GM21529 (cell line): Measurements from ENCODE around the gene PFKP.
"Not testable (repeated sequence)": the region's sequence is repeated elsewhere in the genome, so short reads cannot be mapped to it uniquely, and the experiment has no call there.

Experiments
- ATAC-seq: cut with Tn5 transposase; IDR thresholded peaks from one replicate; pipeline ENCODE4 v1.9.1; 2021; ENCODE audit not compliant: unreplicated experiment

PFKP gene

GRCh38 chr10:3046981-3047547 lies 20.3 kb upstream of the PFKP start:
- ATAC-seq = no peak

- ATAC-seq = no peak
Observed at GRCh38 chr10:3047596-3047995, 19.8 kb upstream of the PFKP start.

GRCh38 chr10:3048119-3049019 lies 19.0 kb upstream of the PFKP start:
- ATAC-seq = no peak

GRCh38 chr10:3051692-3052091 lies 15.7 kb upstream of the PFKP start:
- no peak for ATAC-seq

- no peak for ATAC-seq
Observed at GRCh38 chr10:3053155-3053554, 14.2 kb upstream of the PFKP start.

- ATAC-seq = no peak
Observed at GRCh38 chr10:3054183-3054850, 13.0 kb upstream of the PFKP start.

GRCh38 chr10:3054851-3055199 lies 12.5 kb upstream of the PFKP start:
- no peak for ATAC-seq

- no peak for ATAC-seq
Observed at GRCh38 chr10:3056280-3057037, 10.9 kb upstream of the PFKP start.

GRCh38 chr10:3057946-3058345 lies 9.4 kb upstream of the PFKP start:
- no peak for ATAC-seq

- ATAC-seq = no peak
Observed at GRCh38 chr10:3059974-3060373, 7.4 kb upstream of the PFKP start.

GRCh38 chr10:3060481-3060889 lies 6.9 kb upstream of the PFKP start:
- no peak for ATAC-seq

GRCh38 chr10:3061323-3061898 lies 5.9 kb upstream of the PFKP start:
- not testable (repeated sequence) for ATAC-seq

GRCh38 chr10:3062502-3063186 lies 4.7 kb upstream of the PFKP start:
- no peak for ATAC-seq

- ATAC-seq = no peak
Observed at GRCh38 chr10:3064423-3064822, 2.9 kb upstream of the PFKP start.

GRCh38 chr10:3065622-3066021 lies 1.7 kb upstream of the PFKP start:
- no peak for ATAC-seq

- ATAC-seq = no peak
Observed at GRCh38 chr10:3066317-3067117, 831 bp upstream of the PFKP start.

GRCh38 chr10:3067859-3068179 lies 471 bp downstream of the PFKP start:
- ATAC-seq = peak; percentile 10

- peak; percentile 48 for ATAC-seq
Observed at GRCh38 chr10:3068201-3068967, 1.0 kb downstream of the PFKP start.
